Measurements from ENCODE around the gene ITPRIP. TPM values are rescaled to one million over a fixed set of nuclear protein-coding genes. Genes with fewer than 3 reads are reported as not detected.
A peak's percentile ranks its signal among the peaks of the same experiment; 100 is the strongest.

ITPRIP gene
- total and polyA plus RNA-seq, 4 donors, result 21.7 to 44.7 (median 29.9) TPM

DNA sequence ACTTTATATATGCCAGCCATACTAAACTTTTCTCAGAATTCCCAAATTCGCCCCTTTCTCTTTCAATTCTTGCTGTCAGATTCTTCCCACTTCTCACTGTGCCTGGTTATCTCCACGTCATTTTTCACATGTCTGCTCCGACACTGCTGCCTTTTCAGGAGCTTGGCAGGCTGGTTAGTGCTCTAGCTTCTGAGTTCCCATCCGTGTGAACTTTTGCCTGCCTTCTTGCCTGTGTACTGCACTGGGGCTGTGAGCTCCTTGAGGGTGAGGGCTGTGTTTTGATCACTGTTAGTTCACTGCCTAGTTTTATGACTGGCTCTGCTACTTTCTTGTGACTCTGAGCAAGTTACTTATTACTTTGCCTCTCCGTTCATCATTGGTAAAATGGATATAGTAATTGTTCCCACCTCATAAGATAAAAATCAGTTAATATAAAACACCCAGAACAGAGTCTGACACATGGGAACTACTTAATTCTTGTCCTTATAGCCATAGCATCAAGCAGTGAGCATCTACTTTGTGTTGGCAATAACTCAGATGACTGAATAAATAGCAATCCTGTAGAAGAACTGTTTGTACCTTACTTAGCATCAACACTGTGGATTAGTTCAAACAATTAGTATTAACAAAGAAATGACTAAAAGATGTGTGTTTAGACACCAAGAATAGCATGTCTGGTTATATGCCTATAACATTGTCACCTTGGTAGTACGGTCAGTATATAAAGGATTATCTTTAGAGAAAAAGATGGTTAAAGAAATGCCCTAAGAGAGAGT is 78.1 kb downstream of the ITPRIP start:
- WGBS, 2 donors, result 78 to 85% methylated on average over 6 of the region's 6 CpGs

More for the DNA sequence above, 78.1 kb downstream of the ITPRIP start:
- Histone ChIP-seq H3K27ac (ENCODE audit: low read depth in 1 of 2, low read length in 1 of 2) (peak overlapping the region; percentile 80 to 82), H3K27me3 (ENCODE audit: control insufficient read depth in 3 of 3, insufficient read depth in 3 of 3, low read length in 2 of 3) (no peaks in the 10 kb centered on the region), H3K9ac (ENCODE audit: insufficient read depth in 1 of 2, low read length in 2 of 2) (no peak overlapping the region), H3K4me1 (ENCODE audit: control insufficient read depth in 5 of 5, insufficient read depth in 5 of 5, low read length in 5 of 5) (peaks cover 0 to 36% (median 11%) of the 10 kb centered on the region in 5 donors), H3K36me3 (ENCODE audit: control insufficient read depth in 4 of 4, insufficient read depth in 4 of 4, low read length in 4 of 4) (peaks cover 18 to 48% (median 21%) of the 10 kb centered on the region in 4 donors), H3K9me3 (ENCODE audit: control insufficient read depth in 4 of 4, insufficient read depth in 3 of 4, low read length in 3 of 4) (no peaks in the 10 kb centered on the region), H3K4me3 (no peak overlapping the region)
- ATAC-seq (ENCODE audit: insufficient read depth, low FRiP score), result no peak
- TF ChIP-seq, protein P1, sequence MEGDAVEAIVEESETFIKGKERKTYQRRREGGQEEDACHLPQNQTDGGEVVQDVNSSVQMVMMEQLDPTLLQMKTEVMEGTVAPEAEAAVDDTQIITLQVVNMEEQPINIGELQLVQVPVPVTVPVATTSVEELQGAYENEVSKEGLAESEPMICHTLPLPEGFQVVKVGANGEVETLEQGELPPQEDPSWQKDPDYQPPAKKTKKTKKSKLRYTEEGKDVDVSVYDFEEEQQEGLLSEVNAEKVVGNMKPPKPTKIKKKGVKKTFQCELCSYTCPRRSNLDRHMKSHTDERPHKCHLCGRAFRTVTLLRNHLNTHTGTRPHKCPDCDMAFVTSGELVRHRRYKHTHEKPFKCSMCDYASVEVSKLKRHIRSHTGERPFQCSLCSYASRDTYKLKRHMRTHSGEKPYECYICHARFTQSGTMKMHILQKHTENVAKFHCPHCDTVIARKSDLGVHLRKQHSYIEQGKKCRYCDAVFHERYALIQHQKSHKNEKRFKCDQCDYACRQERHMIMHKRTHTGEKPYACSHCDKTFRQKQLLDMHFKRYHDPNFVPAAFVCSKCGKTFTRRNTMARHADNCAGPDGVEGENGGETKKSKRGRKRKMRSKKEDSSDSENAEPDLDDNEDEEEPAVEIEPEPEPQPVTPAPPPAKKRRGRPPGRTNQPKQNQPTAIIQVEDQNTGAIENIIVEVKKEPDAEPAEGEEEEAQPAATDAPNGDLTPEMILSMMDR (IDR thresholded peaks at IDR 0.05; ENCODE audit: control extremely low read depth, extremely low read depth), result no peak
- DNase-seq, result no peak

Small RNAs within 50 kb of the gene (small RNA-seq; reads per million reads assigned to genes)
- gene MIR4482 (ENCODE audit: low replicate concordance), result 0.17 reads per million

Other genes starting within 250 kb of the ITPRIP start
- 1 to 10 TPM; 8.7 to 9.9 TPM for gene SFR1, start 216.3 kb downstream of the ITPRIP start, total RNA-seq
- gene SFR1, start 216.3 kb downstream of the ITPRIP start, polyA plus RNA-seq, result 1 to 10 TPM; 6.4 to 9.6 TPM
- 10 to 100 TPM; 30.0 to 71.6 TPM for gene CFAP43, start 106.1 kb downstream of the ITPRIP start, total RNA-seq
- gene CFAP43, start 106.1 kb downstream of the ITPRIP start, polyA plus RNA-seq, result 10 to 100 TPM in 1 of 2 donors, 1 to 10 TPM in 1; 8.4 to 10.1 TPM
- 100 to 1,000 TPM in 1 of 2 donors, 10 to 100 TPM in 1; 47.2 to 130 TPM for gene GSTO1, start 83.6 kb downstream of the ITPRIP start, total RNA-seq
- 100 to 1,000 TPM; 205 to 244 TPM for gene GSTO1, start 83.6 kb downstream of the ITPRIP start, polyA plus RNA-seq
- 10 to 100 TPM; 10.6 to 13.5 TPM for gene GSTO2, start 69.3 kb downstream of the ITPRIP start, total RNA-seq
- gene GSTO2, start 69.3 kb downstream of the ITPRIP start, polyA plus RNA-seq, result 10 to 100 TPM in 1 of 2 donors, 1 to 10 TPM in 1; 6.6 to 25.9 TPM
- 1 to 10 TPM; 5.0 to 5.4 TPM for gene CFAP58, start 15.4 kb upstream of the ITPRIP start, total RNA-seq
- 1 to 10 TPM; 1.4 to 2.2 TPM for gene CFAP58, start 15.4 kb upstream of the ITPRIP start, polyA plus RNA-seq